SU-DHL-6 (cell line): ENCODE data around the gene YTHDF1.

Experiments used
- H2AFZ ChIP-seq: fragments of 200-600 bp; sonication (generic); 2 replicates; pipeline ENCODE4 v1.6.1; 2014; ENCODE audit warnings: low read depth, mild to moderate bottlenecking, moderate library complexity, mixed read lengths, antibody characterized with exemption, low read length; ENCODE audit not compliant: severe bottlenecking
- H3F3A ChIP-seq: fragments of 200-600 bp; shearing (Covaris generic); 2 replicates; pipeline ENCODE4 v1.6.0; 2016; ENCODE audit warnings: antibody characterized with exemption, mild to moderate bottlenecking; ENCODE audit not compliant: insufficient read depth
- H3K27ac ChIP-seq: fragments of 200-600 bp; sonication (generic); 2 replicates; pipeline ENCODE4 v1.5.1; 2016; ENCODE audit warnings: low read depth, mild to moderate bottlenecking, low read length, moderate library complexity, mixed read lengths
- H3K27me3 ChIP-seq: fragments of 200-600 bp; sonication (generic), shearing (Covaris generic); 2 replicates; pipeline ENCODE4 v1.6.0; 2014; ENCODE audit warnings: mild to moderate bottlenecking, low read length
- H3K36me3 ChIP-seq: fragments of 200-600 bp; sonication (generic); 2 replicates; pipeline ENCODE4 v1.6.1; 2014; ENCODE audit warnings: mild to moderate bottlenecking, low read length, mixed read lengths
- H3K4me2 ChIP-seq: fragments of 300-600, 200-600 bp; shearing (Covaris generic), sonication (generic); 2 replicates; pipeline ENCODE4 v1.6.0; 2014; ENCODE audit warnings: low read length, low read depth, mild to moderate bottlenecking; ENCODE audit not compliant: poor library complexity, severe bottlenecking
- H3K4me3 ChIP-seq: fragments of 200-600 bp; sonication (generic); 2 replicates; pipeline ENCODE4 v1.5.1; 2014; ENCODE audit warnings: antibody characterized with exemption, low read length, mild to moderate bottlenecking, mixed read lengths; ENCODE audit not compliant: insufficient read depth, poor library complexity, severe bottlenecking
- H3K79me2 ChIP-seq: fragments of 200-600 bp; sonication (generic); 2 replicates; pipeline ENCODE4 v1.6.1; 2014; ENCODE audit warnings: mild to moderate bottlenecking, low read length, moderate library complexity; ENCODE audit not compliant: insufficient read depth
- H3K9ac ChIP-seq: fragments of 200-600 bp; sonication (generic); 2 replicates; pipeline ENCODE4 v1.7.0; 2014; ENCODE audit warnings: mild to moderate bottlenecking, low read length
- H3K9me2 ChIP-seq: fragments of 200-600 bp; sonication (generic); replicated peaks from 2 replicates; pipeline ENCODE4 v1.6.1; 2014; ENCODE audit warnings: low read length; ENCODE audit not compliant: insufficient read depth
- H3K9me3 ChIP-seq: fragments of 200-600 bp; sonication (generic); 2 replicates; pipeline ENCODE4 v1.6.1; 2014; ENCODE audit warnings: low read length, mixed read lengths; ENCODE audit not compliant: insufficient read depth
- H4K20me1 ChIP-seq: fragments of 200-600 bp; sonication (generic); 2 replicates; pipeline ENCODE4 v1.6.1; 2014; ENCODE audit warnings: low read depth, mild to moderate bottlenecking, antibody characterized with exemption, low read length, moderate library complexity, mixed read lengths
- EZH2phosphoT487 ChIP-seq: fragments of 200-600 bp; sonication (generic), shearing (Covaris generic); conservative IDR thresholded peaks from 2 replicates; pipeline ENCODE4 v1.6.1; 2018; ENCODE audit warnings: mild to moderate bottlenecking, antibody characterized with exemption, low read length, moderate library complexity, mixed read lengths
- TF ChIP-seq, protein P1 (sequence below): fragments of 200-600 bp; sonication (generic); IDR thresholded peaks from one replicate; pipeline ENCODE4 v1.5.1; 2017; ENCODE audit warnings: antibody characterized with exemption, mild to moderate bottlenecking, low read length, moderate library complexity; ENCODE audit not compliant: insufficient read depth, poor library complexity, severe bottlenecking

The YTHDF1 gene

DNA sequence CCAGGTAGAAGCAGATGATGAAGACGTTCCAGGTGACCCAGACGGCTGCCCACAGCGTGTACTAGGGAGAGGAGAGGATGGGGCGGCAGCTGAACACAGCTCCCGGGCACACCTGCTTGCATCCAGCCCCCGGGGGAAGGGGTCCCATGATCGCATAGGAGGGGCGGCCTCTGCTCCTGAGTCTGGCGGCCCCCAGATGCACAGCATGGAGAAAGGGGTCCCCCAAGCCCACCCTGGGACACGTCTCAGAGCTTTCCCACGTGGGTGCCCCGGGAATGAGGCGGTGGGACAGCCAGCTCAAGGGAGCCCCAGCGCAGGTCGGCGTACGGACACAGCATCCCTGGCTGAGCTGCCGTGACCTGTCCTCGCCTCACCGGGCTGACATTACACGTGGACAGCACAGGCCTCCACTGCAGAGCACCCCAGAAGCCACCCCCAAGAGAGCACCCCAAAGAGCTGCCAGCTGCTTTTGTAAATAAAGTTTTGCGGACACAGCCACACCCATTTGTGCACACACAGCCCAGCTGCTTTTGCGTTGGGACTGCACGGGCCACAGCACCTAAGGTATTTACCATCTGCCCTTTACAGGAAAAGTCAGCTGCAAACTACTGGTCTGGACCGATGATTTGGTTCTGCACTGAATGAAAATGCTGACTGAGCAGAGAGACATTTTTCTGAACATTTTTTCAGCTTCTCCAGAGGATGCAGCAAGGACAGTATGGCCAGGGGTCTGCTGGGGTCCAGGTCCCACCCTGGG lies 33.1 kb upstream of the YTHDF1 start:
- Histone ChIP-seq H3K27ac (no peak overlapping the region), H3K36me3 (no peaks in the 10 kb centered on the region), H3K27me3 (no peaks in the 10 kb centered on the region), H3F3A (no peaks in the 10 kb centered on the region), H3K9me3 (no peaks in the 10 kb centered on the region), H3K79me2 (no peaks in the 10 kb centered on the region), H3K9me2 (no peaks in the 10 kb centered on the region), H4K20me1 (no peaks in the 10 kb centered on the region), H3K4me3 (no peak overlapping the region), H3K4me2 (no peak overlapping the region), H2AFZ (no peak overlapping the region), H3K9ac (no peak overlapping the region)
- TF ChIP-seq, protein P1, sequence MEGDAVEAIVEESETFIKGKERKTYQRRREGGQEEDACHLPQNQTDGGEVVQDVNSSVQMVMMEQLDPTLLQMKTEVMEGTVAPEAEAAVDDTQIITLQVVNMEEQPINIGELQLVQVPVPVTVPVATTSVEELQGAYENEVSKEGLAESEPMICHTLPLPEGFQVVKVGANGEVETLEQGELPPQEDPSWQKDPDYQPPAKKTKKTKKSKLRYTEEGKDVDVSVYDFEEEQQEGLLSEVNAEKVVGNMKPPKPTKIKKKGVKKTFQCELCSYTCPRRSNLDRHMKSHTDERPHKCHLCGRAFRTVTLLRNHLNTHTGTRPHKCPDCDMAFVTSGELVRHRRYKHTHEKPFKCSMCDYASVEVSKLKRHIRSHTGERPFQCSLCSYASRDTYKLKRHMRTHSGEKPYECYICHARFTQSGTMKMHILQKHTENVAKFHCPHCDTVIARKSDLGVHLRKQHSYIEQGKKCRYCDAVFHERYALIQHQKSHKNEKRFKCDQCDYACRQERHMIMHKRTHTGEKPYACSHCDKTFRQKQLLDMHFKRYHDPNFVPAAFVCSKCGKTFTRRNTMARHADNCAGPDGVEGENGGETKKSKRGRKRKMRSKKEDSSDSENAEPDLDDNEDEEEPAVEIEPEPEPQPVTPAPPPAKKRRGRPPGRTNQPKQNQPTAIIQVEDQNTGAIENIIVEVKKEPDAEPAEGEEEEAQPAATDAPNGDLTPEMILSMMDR: no peak
- TF ChIP-seq EZH2phosphoT487: no peak

DNA sequence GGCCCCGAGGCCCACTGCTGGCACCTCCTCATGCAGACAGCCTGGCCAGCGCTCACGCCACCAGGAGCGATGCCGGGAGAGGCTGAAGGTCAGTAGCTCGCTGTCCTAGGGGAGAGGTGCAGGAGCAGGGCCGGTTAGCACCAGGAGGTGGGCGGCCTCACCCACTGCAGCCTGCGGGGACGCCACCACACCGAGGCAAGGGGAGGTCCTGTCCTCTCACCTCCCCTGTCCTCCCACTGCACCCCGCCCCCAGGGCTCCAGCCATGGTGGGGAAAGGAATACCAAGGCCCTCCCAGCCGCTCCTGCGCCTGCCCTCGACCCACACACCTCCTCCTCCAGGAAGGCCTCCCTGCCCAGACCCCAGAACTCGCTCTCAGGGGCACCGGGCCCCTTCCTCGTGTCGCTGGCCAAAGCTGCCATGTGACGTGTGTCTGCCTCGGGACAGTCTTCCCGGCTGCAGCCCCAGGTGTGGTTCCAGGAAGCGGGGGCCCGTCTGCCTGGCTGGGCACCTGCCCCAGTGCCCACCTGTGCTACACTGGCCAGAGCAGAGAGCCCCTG lies 31.8 kb upstream of the YTHDF1 start:
- Histone ChIP-seq H3K9me3 (no peaks in the 10 kb centered on the region), H3K27me3 (no peaks in the 10 kb centered on the region), H3K36me3 (no peaks in the 10 kb centered on the region), H3K27ac (no peak overlapping the region), H3K9ac (no peak overlapping the region), H4K20me1 (no peaks in the 10 kb centered on the region), H2AFZ (no peak overlapping the region), H3K4me2 (no peak overlapping the region), H3F3A (no peaks in the 10 kb centered on the region), H3K79me2 (no peaks in the 10 kb centered on the region), H3K9me2 (no peaks in the 10 kb centered on the region), H3K4me3 (no peak overlapping the region)
- TF ChIP-seq, protein P1: no peak
- no peak for TF ChIP-seq EZH2phosphoT487

DNA sequence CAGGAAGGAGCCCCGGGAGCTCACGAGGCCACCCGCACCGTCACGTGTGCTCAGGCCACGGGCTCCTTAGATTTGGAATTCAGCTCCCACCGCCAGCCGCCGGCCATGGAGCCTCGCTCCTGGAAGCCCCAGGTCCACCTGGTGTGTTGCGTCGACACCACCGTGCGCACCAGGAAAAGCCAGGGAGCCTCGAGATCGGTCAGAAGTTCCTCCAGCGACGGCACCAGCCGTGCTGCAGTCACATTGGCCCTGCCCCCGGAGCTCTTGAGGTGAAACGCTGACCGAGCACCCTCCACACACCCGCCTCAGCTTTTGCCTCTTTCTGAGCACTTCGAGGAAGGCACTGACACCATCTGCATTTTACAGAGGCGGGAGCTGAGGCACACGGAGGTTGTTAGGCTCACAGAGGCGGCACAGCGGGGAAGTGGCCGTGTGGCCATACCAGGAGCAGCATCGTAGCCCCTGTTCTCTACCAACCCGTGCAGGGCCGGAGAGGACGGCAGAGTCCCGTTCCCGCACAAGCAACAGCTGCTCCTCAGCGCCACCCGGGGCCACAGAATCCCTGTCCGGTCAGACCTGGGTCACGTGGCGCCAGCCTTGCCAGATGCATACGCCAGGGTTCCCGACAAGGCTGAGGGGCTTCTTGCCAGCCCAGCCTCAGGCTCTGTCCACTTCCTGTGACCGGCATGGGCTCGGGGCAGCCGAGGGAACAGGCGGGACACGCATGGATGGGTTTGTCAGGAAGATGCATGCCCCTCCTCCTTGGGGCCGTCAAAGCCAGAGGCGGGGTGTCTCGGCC lies 30.8 kb upstream of the YTHDF1 start:
- H3K27me3 ChIP-seq: no peaks in the 10 kb centered on the region

More for the DNA sequence above, 30.8 kb upstream of the YTHDF1 start:
- Histone ChIP-seq H3F3A (no peaks in the 10 kb centered on the region), H3K79me2 (no peaks in the 10 kb centered on the region), H3K9me3 (no peaks in the 10 kb centered on the region), H2AFZ (no peak overlapping the region), H3K9me2 (no peaks in the 10 kb centered on the region), H3K27ac (no peak overlapping the region), H3K9ac (no peak overlapping the region), H3K4me2 (no peak overlapping the region), H3K4me3 (no peak overlapping the region), H3K36me3 (no peaks in the 10 kb centered on the region), H4K20me1 (no peaks in the 10 kb centered on the region)
- TF ChIP-seq, protein P1: no peak
- TF ChIP-seq EZH2phosphoT487: no peak
